ENCODE measurements around the gene ATP1B1. TPM values are rescaled to one million over a fixed set of nuclear protein-coding genes. Genes with fewer than 3 reads are reported as not detected.

Gene ATP1B1
- total and polyA plus RNA-seq, 9 of the 15 experiments (the other 6 are each of a cell fraction or from before 2014, with no cell fraction given): 0.76 to 3.0 (median 1.7) TPM

DNA sequence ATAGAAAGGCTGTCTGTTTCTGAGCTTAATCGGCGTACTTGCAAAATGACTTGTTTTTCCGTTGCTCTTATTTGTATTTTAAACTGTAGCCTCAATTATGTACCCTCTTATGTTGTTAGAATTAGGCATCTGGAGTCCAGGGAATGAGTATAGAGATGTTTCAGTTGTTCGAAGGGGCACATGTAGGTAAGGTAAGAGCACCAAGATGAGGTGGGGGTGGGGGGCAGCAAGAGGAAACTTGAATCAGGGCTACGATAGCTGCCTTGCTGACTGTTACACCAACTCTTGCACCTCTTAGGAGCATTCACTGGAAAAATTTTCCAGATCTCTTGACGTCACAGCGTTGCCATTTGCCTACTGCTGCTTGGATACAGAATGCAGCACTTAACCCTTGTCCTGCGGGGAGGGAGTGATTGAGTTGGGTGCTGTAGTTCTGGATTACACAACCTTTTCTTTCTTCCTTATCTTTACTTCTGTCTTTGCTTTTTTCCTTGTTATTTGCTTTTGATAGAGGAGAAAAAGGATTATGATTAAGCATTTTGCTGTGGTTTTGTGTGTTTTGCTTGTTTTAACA lies 3.2 kb downstream of the ATP1B1 start:
- Histone ChIP-seq H3K27ac (ENCODE audit: extremely low read depth, low read depth, low read length) (no peak overlapping the region), H3K9me1 (ENCODE audit: control insufficient read depth, insufficient read depth, low read length) (no peaks in the 10 kb centered on the region), H3K27me3 (ENCODE audit: control insufficient read depth in 2 of 2, insufficient read depth in 2 of 2, low read length in 2 of 2) (peaks cover under 1 to 16% of the 10 kb centered on the region in 2 experiments; a peak in 3 of 5 replicates), H2AFZ (ENCODE audit: low read depth, low read length) (no peak overlapping the region), H3K4me1 (replicated peaks in 1 of 2; ENCODE audit: control insufficient read depth in 2 of 2, insufficient read depth in 2 of 2, low read length in 2 of 2) (peaks cover 3 to 18% of the 10 kb centered on the region in 2 experiments; a peak in 4 of 5 replicates), H3K4me3 (no peak overlapping the region), H3K9me3 (replicated peaks; ENCODE audit: control insufficient read depth, insufficient read depth, low read depth, low read length) (no peaks in the 10 kb centered on the region), H3K9ac (ENCODE audit: insufficient read depth in 1 of 2, low read depth in 2 of 2, low read length in 2 of 2) (no peak overlapping the region), H3K36me3 (ENCODE audit: control insufficient read depth, insufficient read depth, low read length) (no peaks in the 10 kb centered on the region), H4K20me1 (replicated peaks; ENCODE audit: control insufficient read depth, insufficient read depth, low read length) (no peaks in the 10 kb centered on the region), H3K79me2 (ENCODE audit: control insufficient read depth, insufficient read depth, low read length) (no peaks in the 10 kb centered on the region), H3K4me2 (ENCODE audit: insufficient read depth, low read length) (no peak overlapping the region)
- ATAC-seq: no peak
- intact Hi-C loops (cut with micrococcal nuclease) (loop anchor here (5.0 to 10.0 kb wide), 2 partner anchors 435 to 662 kb away; no protein-coding TSS in a partner anchor), in situ Hi-C loops (cut with MboI) (no loop called here)
- TF ChIP-seq CREM (IDR thresholded peaks at IDR 0.05; ENCODE audit: low read depth): 0 out of 2 replicates have a peak, but pooled peaks have one; percentile 19
- no peak for TF ChIP-seq ZFX (CRISPR knock-in tag; IDR thresholded peaks at IDR 0.05)
- no peak for TF ChIP-seq MYNN (IDR thresholded peaks at IDR 0.05)
- no peak for TF ChIP-seq MYNN (CRISPR knock-in tag; IDR thresholded peaks at IDR 0.05)
- peak; percentile 70 for TF ChIP-seq CEBPB (tag; IDR thresholded peaks at IDR 0.05)
- no peak for TF ChIP-seq ATF1 (CRISPR knock-in tag; IDR thresholded peaks at IDR 0.05)
- peak; percentile 45; the same call in 1 of the 2 replicates for TF ChIP-seq ATF1 (tag; IDR thresholded peaks at IDR 0.05)
- TF ChIP-seq ZNF263 (CRISPR knock-in tag; IDR thresholded peaks at IDR 0.05; ENCODE audit: borderline replicate concordance): 0 out of 2 replicates have a peak, but pooled peaks have one; percentile 24
- TF ChIP-seq KDM1A (IDR thresholded peaks at IDR 0.05): peak; percentile 68 to 72; a peak in 3 of 4 replicates
- TF ChIP-seq PRPF4 (IDR thresholded peaks at IDR 0.05; ENCODE audit: insufficient read depth, low read depth, low read length, poor library complexity, severe bottlenecking): no peak
- TF ChIP-seq ARID1B (IDR thresholded peaks at IDR 0.05): 0 out of 2 replicates have a peak, but pooled peaks have one; percentile 16
- TF ChIP-seq CEBPG (CRISPR knock-in tag; IDR thresholded peaks at IDR 0.05): no peak
- peak in 1 of 2 experiments; percentile 51; a peak in 2 of 4 replicates for TF ChIP-seq CEBPG (tag; conservative IDR thresholded peaks at IDR 0.05 in 1 of 2, IDR thresholded peaks at IDR 0.05 in 1 of 2)
- TF ChIP-seq CBFA2T3 (IDR thresholded peaks at IDR 0.05): peak; percentile 45
- DNase-seq (ENCODE audit: extremely low read depth in 1 of 4, low spot score in 3 of 4): no peak
- no peak for FAIRE-seq
- CTCF ChIA-PET (ENCODE audit: low intra/inter-chr PET ratio): no interaction called here
- BruUV-seq (replicated peaks): no TSS peak
- WGBS (ENCODE audit: insufficient coverage, low coverage, missing lambda C conversion rate): 54% methylated on average over 8 of the region's 8 CpGs
- POLR2A ChIA-PET: interaction anchor here (0.6 to 1.7 kb wide), 4 partner anchors 9 to 82 kb away, joined by 3 to 4 read pairs (median 4); no protein-coding TSS in a partner anchor
